Thoracic aorta endothelial cell (primary cell): Measurements from ENCODE around the gene NPR3. TPM values are rescaled to one million over a fixed set of nuclear protein-coding genes. Genes with fewer than 3 reads are reported as not detected.

Source experiments
- total RNA-seq: library from RNA; depleted of rRNA; stranded (reverse); fragments of >200 nt; gene quantifications from 2 replicates; pipeline ENCODE4 v1.2.3, GENCODE V29; 2012

The NPR3 gene
- 0.13 and 0.14 TPM in 2 replicates for total RNA-seq

GRCh38 chr5:32710550-32711361, at the start of gene NPR3:
Gene NPR3, plus strand, starts transcription at chr5:32711321. Its CDS starts 456 bp downstream, at chr5:32711777.

Other genes with a start within 250 kb of the NPR3 start
- gene SUB1, start 125.8 kb upstream of the NPR3 start, total RNA-seq: 371 and 389 TPM in 2 replicates